GM19035 (cell line): Measurements from ENCODE around the gene L3MBTL1.
"Not testable (repeated sequence)": the region's sequence is repeated elsewhere in the genome, so short reads cannot be mapped to it uniquely, and the experiment has no call there.

Experiments used
- ATAC-seq: cut with Tn5 transposase; IDR thresholded peaks from one replicate; pipeline ENCODE4 v1.9.1; 2021; ENCODE audit not compliant: unreplicated experiment

L3MBTL1 gene

GRCh38 chr20:43502021-43502420, 5.5 kb upstream of the L3MBTL1 start:
- not testable (repeated sequence) for ATAC-seq

DNA sequence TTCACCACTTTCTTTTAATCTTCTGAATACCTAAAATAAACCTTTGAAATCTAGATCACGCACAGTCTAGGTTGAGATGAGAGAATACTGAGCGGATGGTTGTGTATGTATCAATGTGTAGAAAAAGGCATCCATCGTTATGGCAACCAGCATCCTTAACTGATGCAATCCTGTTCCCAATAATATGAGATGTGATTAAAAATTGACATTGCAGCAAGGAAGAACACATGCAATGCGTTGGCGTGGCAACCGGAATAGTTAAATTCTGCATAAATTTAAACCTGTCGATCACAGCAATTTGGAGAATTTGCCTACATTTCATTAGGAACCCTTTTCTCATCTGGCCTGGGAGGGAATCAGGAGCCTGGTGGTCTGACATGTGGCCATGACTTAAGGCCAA, 1.3 kb upstream of the L3MBTL1 start:
- no peak for ATAC-seq

GRCh38 chr20:43508106-43508505, 609 bp downstream of the L3MBTL1 start:
- ATAC-seq = no peak

DNA sequence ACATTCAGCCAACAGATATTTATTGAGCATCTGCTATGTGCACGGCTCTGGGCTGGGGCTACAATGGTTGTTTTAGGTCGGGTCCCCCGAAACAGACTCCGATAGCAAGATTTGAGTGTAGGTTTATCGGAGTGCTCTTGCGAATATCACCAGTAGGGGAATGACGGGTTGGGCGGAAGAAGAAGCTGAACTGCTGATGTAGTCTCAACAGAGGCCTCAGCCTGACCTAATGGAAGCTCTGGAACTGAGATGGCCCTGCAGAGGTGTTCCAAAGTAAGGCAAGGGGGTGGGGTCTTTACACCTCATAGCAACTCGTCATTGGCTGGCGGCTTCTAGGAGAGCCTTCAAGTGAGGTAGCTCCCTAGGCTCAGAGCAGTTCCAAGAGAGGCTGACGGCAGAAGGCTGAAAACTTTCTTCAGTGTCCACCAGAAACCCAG, 1.1 kb downstream of the L3MBTL1 start:
- no peak for ATAC-seq

GRCh38 chr20:43511879-43512278, 4.4 kb downstream of the L3MBTL1 start:
- no peak for ATAC-seq

- ATAC-seq = peak; percentile 2
Observed at GRCh38 chr20:43513372-43513930, 6.0 kb downstream of the L3MBTL1 start.

DNA sequence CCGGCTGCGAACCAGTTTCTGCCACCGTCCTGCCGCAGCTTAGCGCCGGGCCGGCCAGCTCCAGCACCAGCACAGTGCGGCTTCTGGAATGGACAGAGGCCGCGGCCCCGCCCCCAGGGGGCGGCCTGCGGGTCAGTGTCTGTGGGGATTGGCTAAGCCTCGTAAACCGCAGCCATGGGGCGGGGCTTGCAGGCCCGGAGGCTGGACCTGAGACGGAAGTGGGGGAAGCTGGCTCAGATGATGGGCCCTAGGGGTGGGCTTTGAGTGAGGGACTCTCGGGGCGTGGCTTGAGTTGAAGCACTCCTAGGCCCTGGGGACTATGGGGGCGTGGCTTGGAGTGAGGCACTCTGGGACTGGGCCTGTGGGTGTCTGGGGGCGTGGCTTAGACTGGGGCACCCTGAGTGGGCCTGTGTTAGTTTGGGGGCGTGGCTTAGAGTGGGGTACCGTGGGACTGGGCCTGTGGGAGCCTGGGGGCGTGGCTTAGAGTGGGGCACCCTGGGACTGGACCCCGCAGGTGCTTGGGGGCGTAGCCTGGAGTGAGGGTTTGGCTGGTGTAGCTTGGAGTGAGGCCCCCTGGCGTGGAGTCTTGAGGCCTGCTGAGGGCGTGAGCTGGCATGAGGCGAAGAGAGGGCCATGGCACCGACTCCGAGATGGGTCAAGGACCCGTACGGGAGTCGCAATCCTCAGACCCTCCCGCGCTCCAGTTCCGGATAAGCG, 6.6 kb downstream of the L3MBTL1 start:
- ATAC-seq = peak; percentile 80

DNA sequence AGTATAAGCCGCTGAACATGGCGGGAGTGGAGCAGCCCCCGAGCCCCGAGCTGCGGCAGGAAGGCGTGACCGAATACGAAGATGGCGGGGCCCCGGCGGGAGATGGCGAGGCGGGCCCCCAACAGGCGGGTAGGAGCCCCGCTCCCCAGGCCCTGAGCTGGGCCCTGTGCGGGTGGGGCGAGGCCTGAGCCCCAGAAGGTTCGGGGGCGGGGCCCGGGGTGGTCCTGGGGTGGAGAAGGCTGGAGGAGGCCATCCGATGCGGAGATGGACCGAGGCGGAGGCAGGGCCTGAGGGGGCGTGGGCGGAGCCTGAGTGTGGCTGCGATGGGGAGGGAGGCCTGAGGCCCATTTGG, 7.1 kb downstream of the L3MBTL1 start:
- peak; percentile 19 for ATAC-seq

GRCh38 chr20:43515628-43516027, 8.1 kb downstream of the L3MBTL1 start:
- ATAC-seq = no peak

GRCh38 chr20:43516251-43516824, 8.8 kb downstream of the L3MBTL1 start:
- no peak for ATAC-seq

GRCh38 chr20:43520074-43520630, 12.7 kb downstream of the L3MBTL1 start:
- no peak for ATAC-seq

DNA sequence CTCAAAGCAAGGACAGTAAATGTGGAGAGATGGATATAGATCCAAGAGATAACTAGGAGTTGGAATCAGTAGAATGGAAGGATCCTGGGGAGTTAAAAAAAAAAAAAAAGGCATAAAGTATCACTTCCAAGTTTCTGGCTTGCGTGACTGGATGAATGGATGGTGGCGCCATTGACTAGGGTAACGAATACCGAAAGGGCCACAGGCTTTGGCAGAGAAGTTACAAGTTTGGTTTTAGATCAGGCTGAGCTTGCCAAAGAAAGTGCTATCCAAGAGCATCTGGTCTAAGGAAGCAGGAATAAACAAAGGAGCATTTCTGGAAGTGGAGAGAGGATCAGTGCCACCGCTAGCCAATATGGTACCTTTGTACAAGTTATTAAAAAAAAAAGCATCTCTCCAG, 17.5 kb downstream of the L3MBTL1 start:
- ATAC-seq = no peak

DNA sequence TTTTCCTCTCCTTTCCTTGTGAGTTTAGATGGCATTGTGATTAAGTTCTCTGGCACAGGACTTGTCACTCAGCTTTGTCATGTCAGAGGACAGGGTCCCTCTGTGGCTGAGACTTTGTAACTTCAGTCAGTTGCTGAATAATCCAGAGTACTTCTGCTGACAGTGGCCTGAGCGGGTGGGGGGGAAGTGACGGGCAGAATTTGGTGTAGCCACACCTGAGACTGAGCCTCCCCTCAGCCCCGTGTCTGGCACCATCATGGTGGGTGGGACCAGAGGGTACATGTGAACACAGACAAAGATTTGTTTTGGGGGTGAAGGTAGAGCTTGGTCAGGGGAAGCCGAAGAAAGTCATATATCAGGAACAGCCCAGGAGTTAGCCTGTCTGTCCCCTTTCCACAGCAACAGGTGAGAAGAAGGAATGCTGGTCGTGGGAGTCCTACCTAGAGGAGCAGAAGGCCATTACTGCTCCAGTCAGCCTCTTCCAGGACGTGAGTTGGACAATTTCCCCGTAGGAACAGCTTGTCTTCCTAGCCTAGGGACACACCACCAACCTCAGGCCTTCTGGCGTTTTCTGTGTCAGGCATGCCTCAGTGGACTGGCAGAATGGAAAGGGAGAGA, 20.9 kb downstream of the L3MBTL1 start:
- ATAC-seq = no peak

- no peak for ATAC-seq
Observed at GRCh38 chr20:43529051-43529450, 21.6 kb downstream of the L3MBTL1 start.

DNA sequence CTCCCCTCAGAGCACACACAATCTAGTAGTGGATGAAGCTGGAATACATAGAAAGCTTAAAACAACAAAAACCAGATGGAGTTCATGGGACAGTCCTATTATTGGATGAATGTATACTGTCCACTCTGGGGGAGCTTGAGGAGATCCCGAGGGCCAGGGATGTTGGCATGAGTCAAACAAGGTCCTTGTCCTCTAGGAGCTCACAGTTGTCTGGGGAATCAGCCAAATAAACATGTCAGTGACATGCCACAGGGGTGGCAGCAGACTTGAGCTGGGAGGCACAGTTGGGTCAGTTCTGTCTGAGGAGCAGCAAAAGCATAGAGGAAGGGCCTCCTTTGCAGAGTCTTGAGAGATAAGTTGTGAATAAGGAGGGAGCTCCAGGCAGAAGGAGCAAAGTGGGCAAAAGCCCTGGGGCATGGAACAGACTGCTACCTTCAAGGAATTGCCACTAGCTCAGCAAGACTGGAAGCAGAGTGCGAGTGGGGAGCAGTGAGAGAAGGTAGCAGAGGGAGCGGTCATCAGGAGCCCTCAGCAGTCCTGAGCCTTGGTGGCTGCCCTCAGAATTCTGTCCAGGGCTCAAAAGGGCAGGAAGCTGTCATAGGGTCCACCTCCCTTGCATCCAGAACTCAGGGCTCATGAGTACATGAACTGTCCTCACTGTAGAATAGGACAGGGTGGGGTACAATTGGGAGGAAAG, 22.1 kb downstream of the L3MBTL1 start:
- ATAC-seq = no peak

GRCh38 chr20:43530321-43531090, 23.0 kb downstream of the L3MBTL1 start:
- no peak for ATAC-seq

DNA sequence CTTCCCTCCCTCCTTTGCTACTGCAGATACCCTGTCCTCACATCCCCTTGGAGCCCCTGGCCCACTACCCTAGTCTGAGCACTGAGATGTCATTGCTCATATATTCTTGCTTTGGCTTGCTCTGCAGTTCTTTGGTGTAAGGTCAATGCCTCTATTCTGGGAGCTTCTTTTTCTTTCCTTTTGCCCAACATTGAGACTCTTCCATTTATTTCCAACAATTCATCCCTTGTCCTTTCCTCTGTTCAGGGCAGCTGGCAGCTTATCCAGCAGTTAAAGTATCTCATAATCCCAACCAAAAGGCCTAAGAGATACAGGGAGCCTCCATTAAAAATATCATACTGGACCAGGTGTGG, 23.6 kb downstream of the L3MBTL1 start:
- ATAC-seq = no peak

DNA sequence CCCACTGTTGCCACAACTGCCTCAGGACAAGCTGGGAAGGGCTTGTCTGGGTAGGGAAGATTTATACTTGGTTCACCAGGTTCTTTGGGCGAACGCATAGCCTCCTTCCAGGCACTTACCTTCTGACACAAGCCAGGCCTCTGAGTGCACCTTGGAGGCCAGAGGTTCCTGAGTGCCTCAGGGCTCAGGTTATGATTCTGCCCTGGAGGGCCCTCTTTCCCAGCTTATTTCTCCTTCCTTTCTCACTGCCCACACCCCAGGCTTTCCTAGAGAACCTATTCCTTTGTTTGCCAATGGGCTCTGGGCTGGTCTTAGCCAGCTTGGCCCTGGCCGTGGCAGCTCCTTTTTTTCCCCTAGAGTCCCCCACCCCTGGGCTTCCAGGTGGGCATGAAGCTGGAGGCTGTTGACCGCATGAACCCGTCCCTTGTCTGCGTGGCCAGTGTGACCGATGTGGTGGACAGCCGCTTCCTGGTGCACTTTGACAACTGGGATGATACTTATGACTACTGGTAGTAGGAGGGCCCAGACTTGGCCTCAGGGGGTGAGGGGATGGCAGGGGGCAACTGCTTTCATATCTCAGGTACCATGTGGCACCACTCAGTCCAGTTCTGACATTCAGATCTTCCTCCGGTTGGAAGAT, 25.0 kb downstream of the L3MBTL1 start:
- no peak for ATAC-seq

- ATAC-seq = no peak
Observed at GRCh38 chr20:43533060-43533459, 25.6 kb downstream of the L3MBTL1 start.

DNA sequence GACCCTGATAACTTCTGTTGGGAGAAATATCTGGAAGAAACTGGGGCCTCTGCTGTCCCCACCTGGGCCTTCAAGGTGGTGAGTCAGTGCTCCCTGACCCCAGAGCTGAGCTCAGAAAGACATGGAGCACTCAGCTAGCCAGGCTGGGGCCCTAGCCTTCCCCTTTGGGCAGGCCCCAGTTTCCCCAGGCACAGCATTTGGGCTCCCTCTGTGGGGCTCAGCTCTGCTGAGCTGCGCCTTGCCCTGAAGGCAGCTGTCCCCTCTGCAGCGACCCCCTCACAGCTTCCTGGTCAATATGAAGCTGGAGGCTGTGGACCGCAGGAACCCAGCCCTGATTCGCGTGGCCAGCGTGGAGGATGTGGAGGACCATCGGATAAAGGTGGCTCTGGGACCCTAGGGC, 26.5 kb downstream of the L3MBTL1 start:
- ATAC-seq = no peak
